Ovary (tissue), 3 donors: Measurements from ENCODE around the gene MYL11.

Experiments used
- EP300 ChIP-seq: sonication (generic); formaldehyde crosslinking; IDR thresholded peaks from one replicate; pipeline ENCODE4 v1.6.1; 2017; ENCODE audit warnings: antibody characterized with exemption
- POLR2A ChIP-seq: fragments of 450-650 bp; IDR thresholded peaks from one replicate; pipeline ENCODE4 v1.6.1; 2017; ENCODE audit warnings: antibody characterized with exemption, mild to moderate bottlenecking, moderate library complexity
- TF ChIP-seq, protein P1 (sequence below), 3 donors: fragments of 450-650 bp in 2 of 3; fragments of 200-600 bp in 1 of 3; IDR thresholded peaks; one replicate each; pipeline versions ENCODE4 v1.5.1 to v1.8.0; 2016 to 2022; ENCODE audit warnings: antibody characterized with exemption in 3 of 3, mild to moderate bottlenecking in 1 of 3
- donor health status: DM: no; HTN: no; CAD: no.

DNA sequence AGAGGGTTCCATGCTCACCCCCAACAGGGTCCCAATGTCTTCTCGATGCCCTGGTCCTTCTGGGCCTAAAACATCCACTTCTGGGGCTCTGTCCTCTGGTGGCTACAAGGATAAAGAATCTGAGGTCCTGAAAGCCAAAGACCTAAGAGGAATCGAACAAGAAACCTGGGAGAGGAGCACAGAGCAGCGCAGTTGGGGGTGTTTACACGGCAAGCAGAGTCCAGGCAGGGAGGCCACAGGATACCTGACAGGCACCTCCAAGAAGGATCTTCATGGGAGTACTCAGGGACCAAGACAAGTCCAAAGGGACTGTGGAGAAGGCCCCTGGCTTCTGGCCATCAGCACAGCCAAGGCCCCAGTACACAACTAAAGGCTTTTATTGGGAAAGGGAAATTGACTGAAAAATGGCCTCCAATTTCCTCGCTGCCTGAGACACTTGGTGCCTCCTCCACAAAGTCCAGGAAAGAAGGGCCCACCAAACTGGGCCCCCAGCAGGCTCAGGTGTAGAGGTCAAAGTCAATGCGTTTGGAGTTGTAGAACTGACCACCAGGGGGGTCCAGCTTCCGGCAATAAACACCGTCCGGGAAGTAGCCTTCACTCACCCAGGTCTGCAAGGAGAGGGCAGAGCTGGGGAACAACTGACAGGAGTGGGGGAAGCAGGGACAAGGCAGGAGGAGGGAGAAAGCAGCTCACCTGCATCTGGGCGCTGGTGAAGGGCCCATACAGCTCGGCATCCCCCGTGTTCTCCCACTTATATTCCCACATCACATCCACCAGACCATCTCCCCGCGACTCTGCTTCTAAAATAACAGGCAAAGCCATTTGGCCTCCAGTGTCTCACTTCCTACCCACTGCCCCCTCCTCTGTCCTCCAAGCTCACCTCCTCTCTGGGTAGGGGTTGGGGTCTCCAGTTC is 21.9 kb upstream of the MYL11 start:
- TF ChIP-seq, protein P1, sequence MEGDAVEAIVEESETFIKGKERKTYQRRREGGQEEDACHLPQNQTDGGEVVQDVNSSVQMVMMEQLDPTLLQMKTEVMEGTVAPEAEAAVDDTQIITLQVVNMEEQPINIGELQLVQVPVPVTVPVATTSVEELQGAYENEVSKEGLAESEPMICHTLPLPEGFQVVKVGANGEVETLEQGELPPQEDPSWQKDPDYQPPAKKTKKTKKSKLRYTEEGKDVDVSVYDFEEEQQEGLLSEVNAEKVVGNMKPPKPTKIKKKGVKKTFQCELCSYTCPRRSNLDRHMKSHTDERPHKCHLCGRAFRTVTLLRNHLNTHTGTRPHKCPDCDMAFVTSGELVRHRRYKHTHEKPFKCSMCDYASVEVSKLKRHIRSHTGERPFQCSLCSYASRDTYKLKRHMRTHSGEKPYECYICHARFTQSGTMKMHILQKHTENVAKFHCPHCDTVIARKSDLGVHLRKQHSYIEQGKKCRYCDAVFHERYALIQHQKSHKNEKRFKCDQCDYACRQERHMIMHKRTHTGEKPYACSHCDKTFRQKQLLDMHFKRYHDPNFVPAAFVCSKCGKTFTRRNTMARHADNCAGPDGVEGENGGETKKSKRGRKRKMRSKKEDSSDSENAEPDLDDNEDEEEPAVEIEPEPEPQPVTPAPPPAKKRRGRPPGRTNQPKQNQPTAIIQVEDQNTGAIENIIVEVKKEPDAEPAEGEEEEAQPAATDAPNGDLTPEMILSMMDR (IDR thresholded peaks at IDR 0.05), result no peak
- TF ChIP-seq POLR2A (no peak), EP300 (no peak)
